Nephron progenitor cell (in vitro differentiated cells): ENCODE measurements around the gene PIGR.

ENCODE experiments used
- DNase-seq: peaks from one replicate; pipeline ENCODE4 v3.0.0; 2021
- H3K27ac Mint-ChIP-seq: 2 replicates; pipeline ENCODE4 v1.8.0; 2021; ENCODE audit warnings: mild to moderate bottlenecking, moderate library complexity, mixed read lengths
- H3K27me3 Mint-ChIP-seq: 2 replicates; pipeline ENCODE4 v1.8.0; 2021; ENCODE audit warnings: mild to moderate bottlenecking, low read depth, mixed read lengths; ENCODE audit not compliant: poor library complexity
- H3K36me3 Mint-ChIP-seq: 2 replicates; pipeline ENCODE4 v1.8.0; 2021; ENCODE audit warnings: low read depth, mixed read lengths
- H3K4me1 Mint-ChIP-seq: 2 replicates; pipeline ENCODE4 v1.8.0; 2021; ENCODE audit warnings: mixed read lengths
- H3K4me3 Mint-ChIP-seq: 2 replicates; pipeline ENCODE4 v1.8.0; 2021; ENCODE audit warnings: mild to moderate bottlenecking, moderate library complexity, mixed read lengths
- H3K9me3 Mint-ChIP-seq: 2 replicates; pipeline ENCODE4 v1.8.0; 2021; ENCODE audit warnings: mild to moderate bottlenecking, moderate library complexity, mixed read lengths
- TF ChIP-seq, protein P1 (sequence below): fragments of 200-600 bp; sonication (generic); IDR thresholded peaks from 2 replicates; pipeline ENCODE4 v1.5.0; 2021; ENCODE audit warnings: antibody characterized with exemption

Gene PIGR

DNA sequence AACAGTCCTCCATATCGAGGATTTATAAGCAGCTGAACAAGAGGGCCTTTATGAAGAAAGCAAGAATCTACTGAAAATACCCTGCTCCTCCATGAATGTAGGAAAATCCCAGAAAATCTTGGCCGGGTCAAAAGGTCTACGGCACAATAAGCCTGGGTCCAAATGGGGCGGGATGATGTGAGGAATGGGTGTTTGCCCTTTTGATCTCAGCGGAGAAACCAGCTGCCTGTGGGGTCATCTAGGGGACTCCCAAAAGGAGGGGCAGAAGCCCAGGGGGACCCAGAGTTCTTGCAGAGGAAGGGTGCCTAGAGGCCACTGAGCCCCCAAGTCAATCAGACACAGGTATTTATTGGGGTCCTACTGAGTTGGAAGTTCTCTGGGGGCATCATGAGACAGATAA is 11.4 kb upstream of the PIGR start:
- no peak for DNase-seq
- no peak overlapping the region for H3K4me3 Mint-ChIP-seq
- no peaks in the 10 kb centered on the region for H3K36me3 Mint-ChIP-seq
- H3K9me3 Mint-ChIP-seq: no peaks in the 10 kb centered on the region
- H3K4me1 Mint-ChIP-seq: peaks cover 41% of the 10 kb centered on the region
- TF ChIP-seq, protein P1, sequence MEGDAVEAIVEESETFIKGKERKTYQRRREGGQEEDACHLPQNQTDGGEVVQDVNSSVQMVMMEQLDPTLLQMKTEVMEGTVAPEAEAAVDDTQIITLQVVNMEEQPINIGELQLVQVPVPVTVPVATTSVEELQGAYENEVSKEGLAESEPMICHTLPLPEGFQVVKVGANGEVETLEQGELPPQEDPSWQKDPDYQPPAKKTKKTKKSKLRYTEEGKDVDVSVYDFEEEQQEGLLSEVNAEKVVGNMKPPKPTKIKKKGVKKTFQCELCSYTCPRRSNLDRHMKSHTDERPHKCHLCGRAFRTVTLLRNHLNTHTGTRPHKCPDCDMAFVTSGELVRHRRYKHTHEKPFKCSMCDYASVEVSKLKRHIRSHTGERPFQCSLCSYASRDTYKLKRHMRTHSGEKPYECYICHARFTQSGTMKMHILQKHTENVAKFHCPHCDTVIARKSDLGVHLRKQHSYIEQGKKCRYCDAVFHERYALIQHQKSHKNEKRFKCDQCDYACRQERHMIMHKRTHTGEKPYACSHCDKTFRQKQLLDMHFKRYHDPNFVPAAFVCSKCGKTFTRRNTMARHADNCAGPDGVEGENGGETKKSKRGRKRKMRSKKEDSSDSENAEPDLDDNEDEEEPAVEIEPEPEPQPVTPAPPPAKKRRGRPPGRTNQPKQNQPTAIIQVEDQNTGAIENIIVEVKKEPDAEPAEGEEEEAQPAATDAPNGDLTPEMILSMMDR: no peak
- peaks cover 3% of the 10 kb centered on the region for H3K27me3 Mint-ChIP-seq
- no peak overlapping the region for H3K27ac Mint-ChIP-seq

DNA sequence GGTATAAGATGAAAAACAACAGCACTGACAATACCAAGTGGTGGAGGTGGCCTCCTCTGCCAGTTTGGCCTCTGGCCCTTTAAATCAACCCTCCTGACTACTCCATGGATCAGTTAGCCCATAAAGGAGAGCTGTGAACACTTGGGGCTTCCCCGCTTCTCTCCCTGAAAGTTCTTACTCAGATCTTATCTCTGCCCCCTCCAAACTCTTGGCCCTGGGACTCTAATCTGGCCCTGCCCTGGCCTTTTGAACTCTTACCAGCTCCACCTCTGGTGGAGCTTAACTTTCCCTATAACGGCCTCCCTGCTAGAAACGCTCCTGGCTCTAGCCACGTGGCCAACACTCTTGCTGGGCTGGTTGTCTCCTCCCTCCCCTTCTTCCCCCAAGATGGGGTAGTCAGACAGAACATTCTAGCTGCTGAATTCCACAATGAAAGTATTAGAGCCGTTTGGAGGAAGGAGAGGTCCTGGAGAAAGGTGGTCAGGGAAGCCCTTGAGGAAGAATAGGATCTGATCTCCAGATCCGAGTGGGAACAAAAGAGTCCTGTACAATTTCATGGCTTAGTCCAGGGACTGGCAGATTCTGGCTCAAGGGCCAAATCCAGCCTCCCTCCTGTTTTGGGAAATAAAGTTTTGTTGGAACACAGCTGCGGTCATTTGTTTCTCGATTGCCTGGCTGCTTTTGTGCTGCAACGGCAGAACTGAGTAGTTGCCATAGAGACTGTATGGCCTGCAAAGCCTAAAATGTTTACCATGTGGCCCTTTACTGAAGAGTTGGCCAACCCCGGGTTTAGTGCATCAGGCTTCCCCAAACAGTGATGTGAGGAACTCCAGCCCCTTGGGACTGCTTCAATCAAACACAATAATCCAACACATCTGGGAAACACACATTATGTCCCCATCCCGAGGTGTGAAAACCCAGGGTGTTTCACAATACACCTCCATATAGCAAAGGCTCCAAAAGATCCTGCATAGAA is 9.5 kb upstream of the PIGR start:
- Mint-ChIP-seq H3K27me3 (no peaks in the 10 kb centered on the region), H3K4me1 (peaks cover 53% of the 10 kb centered on the region), H3K4me3 (no peak overlapping the region), H3K36me3 (no peaks in the 10 kb centered on the region), H3K9me3 (no peaks in the 10 kb centered on the region), H3K27ac (peak overlapping the region; percentile 79)
- TF ChIP-seq, protein P1: no peak
- no peak for DNase-seq

DNA sequence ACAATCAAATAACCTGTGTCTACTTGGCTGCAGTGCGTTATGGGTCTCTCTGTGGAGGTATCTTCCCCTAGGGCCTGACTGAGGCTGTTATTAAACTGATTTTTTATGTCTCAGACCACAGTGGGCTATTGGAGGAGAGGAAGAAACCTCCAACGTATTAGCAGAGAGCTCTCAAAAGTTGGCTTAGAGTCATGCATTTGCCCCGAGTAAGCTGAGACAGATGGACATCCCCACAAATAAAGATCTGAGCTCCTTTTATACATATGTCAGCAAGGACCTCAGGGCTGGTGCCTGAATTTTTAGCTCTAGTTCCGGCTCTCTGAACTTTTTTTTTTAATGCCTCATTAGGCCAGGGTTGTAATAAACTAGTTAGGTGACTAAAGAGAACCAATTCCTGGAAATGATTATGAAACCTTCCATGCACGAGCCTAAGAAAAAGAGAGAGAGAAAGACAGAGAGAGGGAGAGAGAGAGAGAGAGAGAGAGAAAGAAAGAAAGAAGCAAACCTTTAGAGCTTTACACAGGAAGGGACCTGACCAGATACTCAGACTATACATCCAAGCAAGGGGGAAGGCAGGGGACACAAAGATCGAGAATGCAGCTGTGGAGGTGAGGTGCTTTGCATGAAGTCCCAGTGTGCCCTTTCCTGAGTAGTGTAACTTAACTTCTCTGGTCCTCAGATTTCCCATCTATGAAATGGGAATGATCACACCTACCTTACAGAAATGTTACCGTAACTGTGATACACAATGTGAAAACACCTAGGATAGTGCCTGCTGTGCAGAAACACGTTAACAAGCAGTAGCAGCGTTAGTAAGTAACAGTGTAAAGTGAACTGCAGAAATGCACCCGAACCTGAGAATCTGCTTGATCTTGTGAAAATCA is 8.4 kb upstream of the PIGR start:
- DNase-seq: no peak
- H3K4me1 Mint-ChIP-seq: peaks cover 53% of the 10 kb centered on the region
- no peaks in the 10 kb centered on the region for H3K36me3 Mint-ChIP-seq
- no peak overlapping the region for H3K27ac Mint-ChIP-seq
- TF ChIP-seq, protein P1: no peak
- no peaks in the 10 kb centered on the region for H3K27me3 Mint-ChIP-seq
- H3K9me3 Mint-ChIP-seq: peaks cover 5% of the 10 kb centered on the region
- no peak overlapping the region for H3K4me3 Mint-ChIP-seq

DNA sequence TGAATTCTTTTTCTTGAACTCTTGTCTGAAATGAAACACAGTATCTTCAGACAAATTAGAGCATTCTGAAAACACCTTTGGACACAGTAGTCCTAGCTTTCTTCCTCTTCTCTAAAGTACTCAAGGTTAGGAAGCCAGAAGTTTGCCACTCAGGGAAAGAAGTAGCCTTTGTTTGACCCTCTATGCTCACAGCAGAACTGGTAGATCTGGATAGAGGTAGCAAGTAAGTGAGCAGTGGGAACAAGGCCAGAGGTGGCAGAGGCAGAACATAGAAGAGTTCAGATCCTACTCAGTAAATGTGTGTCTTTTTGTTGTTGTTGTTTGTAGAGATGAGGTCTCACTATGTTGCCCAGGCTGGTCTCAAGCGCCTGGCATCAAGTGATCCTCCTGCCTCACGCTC is 7.4 kb upstream of the PIGR start:
- peaks cover under 1% of the 10 kb centered on the region for H3K27me3 Mint-ChIP-seq
- no peak overlapping the region for H3K27ac Mint-ChIP-seq
- H3K9me3 Mint-ChIP-seq: peaks cover 5% of the 10 kb centered on the region
- TF ChIP-seq, protein P1: no peak
- no peak for DNase-seq
- no peaks in the 10 kb centered on the region for H3K36me3 Mint-ChIP-seq
- peaks cover 53% of the 10 kb centered on the region for H3K4me1 Mint-ChIP-seq
- no peak overlapping the region for H3K4me3 Mint-ChIP-seq

DNA sequence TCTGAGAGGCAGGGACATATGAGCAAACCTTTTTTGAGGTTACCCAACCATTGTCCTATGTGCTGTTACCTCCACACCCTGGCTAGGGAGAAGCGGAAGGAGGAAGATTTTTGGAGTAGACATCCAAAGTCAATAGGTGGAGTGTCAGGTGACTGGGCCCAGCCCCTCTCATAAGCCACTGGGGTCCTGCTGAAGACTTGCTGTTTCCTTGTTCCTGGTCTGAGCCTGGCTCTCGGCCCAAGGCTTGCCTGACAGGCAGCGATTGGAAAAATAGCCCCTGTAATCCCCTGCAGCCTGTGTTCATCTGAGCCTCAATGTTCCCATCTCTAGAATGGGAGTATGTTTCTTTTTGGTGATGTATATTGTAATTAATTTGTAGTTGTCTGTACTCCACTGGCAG is 6.9 kb upstream of the PIGR start:
- Mint-ChIP-seq H3K36me3 (no peaks in the 10 kb centered on the region), H3K27me3 (peaks cover 5% of the 10 kb centered on the region), H3K9me3 (peaks cover 5% of the 10 kb centered on the region), H3K4me3 (no peak overlapping the region), H3K4me1 (peaks cover 53% of the 10 kb centered on the region), H3K27ac (no peak overlapping the region)
- TF ChIP-seq, protein P1: no peak
- no peak for DNase-seq
